IPS DF 19.7 (cell line): ENCODE data around the gene ARHGEF3.
"Not testable (repeated sequence)": the region's sequence is repeated elsewhere in the genome, so short reads cannot be mapped to it uniquely, and the experiment has no call there.

Source experiments
- DNase-seq: peaks from one replicate; pipeline ENCODE4 v3.0.0-alpha.2; 2013; ENCODE audit warnings: low read depth, low spot score

ARHGEF3 gene

GRCh38 chr3:56725175-56725574 lies 76.6 kb downstream of the ARHGEF3 start:
- DNase-seq, result no peak

- no peak for DNase-seq
Measured at GRCh38 chr3:56724676-56725075, 77.1 kb downstream of the ARHGEF3 start.

GRCh38 chr3:56720849-56721248 lies 80.9 kb downstream of the ARHGEF3 start:
- DNase-seq, result no peak

DNA sequence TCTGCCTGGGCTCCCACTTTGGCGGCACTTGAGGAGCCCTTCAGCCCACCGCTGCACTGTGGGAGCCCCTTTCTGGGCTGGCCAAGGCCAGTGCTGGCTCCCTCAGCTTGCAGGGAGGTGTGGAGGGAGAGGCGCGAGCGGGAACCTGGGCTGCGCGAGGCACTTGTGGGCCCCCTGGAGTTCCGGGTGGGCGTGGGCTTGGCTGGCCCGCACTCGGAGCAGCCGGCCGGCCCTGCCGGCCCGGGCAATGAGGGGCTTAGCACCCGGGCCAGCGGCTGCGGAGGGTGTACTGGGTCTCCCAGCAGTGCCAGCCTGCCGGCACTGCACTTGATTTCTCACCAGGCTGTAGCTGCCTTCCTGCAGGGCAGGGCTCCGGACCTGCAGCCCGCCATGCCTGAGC lies 82.9 kb downstream of the ARHGEF3 start:
- DNase-seq, result not testable (repeated sequence)

GRCh38 chr3:56711344-56711743 lies 90.4 kb downstream of the ARHGEF3 start:
- DNase-seq, result no peak

- not testable (repeated sequence) for DNase-seq
Measured at GRCh38 chr3:56707412-56707811, 94.3 kb downstream of the ARHGEF3 start.

DNA sequence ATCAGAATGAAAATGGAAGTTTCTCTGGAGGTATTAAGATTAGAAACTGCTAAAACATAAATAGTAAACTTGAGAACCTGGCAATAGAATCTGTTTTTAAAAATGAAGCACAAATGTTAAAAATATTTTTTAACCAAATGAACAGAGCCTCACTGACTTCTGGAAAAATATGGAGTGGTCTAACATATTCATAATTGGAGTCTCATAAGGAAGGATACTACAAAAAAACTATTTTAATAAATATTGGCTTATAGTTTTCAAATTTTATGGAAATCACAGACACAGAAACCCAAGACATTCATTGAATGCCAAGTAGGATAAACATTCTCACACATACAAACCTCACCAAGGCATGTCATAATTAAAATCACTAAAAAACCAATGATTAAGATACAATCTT lies 95.1 kb downstream of the ARHGEF3 start:
- DNase-seq, result no peak

- DNase-seq, result no peak
Measured at GRCh38 chr3:56704706-56705105, 97.0 kb downstream of the ARHGEF3 start.

DNA sequence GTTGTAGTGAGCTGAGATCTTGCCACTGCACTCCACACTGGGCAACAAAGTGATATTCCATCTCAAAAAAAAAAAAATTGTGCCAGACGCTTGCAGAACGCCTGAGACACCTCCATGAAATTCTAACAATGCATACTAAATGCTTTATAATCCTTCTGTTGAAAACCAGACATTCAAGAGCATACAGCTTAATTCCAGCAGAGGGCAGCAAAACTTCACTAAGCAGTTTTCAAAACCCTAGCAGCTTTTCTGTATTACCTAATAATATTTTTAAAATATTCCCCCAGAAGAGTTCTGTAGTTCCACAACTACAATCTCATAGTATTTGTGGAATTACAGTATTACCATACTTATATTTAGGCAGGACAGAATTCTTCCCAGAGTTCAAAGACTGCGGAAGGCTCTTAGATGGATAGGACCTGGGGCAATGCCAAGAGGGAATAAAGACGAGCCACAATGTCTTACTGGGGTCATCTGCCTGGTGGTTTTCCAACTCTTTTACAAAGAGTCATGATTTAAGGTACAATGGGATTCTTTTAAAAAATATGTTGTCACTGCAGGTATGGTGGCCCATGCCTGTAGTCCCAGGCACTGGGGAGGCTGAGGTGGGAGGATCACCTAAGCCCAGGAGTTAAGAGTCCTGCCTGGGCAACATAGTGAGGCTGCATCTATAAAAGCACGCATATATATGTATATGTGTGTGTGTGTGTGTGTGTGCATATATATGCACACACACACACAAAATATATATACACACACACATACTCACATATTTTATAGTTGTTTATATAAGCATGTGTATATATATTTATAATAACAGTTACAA lies 99.0 kb downstream of the ARHGEF3 start:
- no peak for DNase-seq

DNA sequence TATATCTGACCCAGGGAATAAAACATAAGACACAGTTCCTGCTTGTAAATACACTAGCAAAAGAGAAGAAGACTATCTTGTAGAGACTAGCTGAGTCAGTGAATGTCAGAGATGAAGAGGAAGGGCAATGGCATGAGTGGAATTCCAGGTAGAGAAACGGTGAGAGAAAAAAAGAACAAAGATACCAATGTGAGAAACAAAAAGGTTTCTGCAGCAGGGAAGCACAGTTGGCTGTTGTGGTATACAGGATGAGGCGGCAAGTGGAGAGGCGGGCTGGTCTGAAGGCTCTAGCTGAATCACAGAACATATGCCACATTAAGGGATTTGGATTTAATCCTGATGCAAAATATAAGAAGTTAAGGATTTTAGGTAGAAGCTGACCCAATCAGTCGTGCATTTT lies 101.6 kb downstream of the ARHGEF3 start:
- no peak for DNase-seq

DNA sequence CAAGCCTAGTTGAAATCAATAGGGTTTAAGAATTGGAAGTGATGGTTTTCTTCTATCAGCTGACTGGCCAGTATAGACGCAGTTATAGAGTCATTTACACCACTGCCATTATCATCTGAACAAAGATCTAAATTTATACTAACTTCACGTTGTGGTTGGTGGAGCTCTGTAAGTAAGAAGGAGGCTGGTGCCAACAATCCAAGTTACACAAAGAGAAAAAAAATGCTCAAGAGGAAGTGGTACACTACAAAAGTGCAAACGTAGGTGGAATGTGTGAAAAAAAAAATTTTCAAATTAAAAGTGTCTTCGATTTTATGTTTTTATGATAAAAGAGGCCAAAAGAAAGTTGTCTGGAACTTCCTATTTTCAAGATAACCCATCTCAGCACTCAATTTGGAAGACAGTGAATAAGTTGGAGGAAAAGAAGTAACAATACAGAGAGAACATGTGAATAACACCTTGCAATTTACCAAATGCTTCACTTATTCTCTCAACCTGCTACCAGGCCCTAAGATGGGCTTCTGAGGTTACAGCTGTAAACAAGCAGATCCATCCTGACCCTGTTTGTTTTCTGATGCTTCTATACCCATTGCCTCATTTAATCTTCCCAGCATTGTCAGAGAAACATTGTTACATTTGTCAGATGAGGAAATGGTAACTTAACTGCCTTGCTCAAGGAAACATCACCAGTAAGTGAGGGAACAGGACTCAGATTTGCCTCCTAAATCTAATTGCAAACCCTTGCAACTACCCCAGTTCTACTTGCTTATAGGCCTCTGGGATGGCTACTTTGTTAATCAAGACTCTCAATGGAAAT lies 106.7 kb downstream of the ARHGEF3 start:
- no peak for DNase-seq

DNA sequence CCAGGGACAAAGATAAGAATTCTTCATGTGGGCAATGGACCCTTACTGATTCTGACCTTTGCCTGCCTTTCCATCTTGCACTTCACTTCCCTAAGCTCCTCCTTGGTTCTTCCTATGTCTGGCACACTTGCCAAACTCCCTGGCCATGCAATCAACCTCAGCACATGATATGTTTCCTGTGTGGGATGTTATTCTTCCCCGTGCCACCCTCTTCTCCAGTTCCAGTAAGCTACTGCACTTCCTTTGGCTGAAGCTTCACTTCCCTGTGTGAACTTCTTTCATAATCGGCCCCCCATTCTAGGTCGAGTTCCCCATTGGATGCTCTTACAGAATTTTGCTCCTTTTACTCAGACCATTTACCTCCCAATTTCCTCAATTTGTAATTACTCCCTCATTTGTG lies 108.0 kb downstream of the ARHGEF3 start:
- DNase-seq, result no peak

DNA sequence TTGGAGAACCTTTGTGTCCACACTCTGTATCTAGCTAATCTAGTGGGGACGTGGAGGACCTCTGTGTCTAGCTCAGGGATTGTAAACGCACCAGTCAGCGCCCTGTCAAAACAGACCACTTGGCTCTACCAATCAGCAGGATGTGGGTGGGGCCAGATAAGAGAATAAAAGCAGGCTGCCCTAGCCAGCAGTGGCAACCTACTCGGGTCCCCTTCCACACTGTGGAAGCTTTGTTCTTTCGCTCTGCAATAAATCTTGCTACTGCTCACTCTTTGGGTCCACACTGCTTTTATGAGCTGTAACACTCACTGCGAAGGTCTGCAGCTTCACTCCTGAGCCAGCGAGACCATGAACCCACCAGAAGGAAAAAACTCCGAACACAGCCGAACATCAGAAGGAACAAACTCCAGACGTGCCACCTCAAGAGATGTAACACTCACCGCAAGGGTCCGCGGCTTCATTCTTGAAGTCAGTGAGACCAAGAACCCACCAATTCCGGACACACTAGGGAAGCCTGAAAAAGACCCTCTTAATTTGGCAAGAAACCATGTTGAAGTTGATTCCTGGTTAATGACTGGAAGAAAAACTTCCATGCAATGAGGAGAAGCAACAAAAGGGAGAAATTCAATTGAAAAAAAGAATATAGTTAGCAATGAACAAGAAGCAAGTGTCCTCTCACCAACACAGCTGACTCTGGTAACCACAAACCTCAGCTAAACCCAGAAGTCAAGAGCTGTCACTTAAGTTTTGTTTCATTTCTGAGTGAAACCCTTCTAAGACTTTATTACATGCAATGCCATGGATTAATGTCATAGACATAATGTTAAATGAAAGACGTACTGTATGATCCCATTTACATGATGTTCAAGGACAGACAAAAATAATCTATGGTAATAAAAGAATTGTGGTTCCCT lies 109.0 kb downstream of the ARHGEF3 start:
- DNase-seq, result not testable (repeated sequence)

DNA sequence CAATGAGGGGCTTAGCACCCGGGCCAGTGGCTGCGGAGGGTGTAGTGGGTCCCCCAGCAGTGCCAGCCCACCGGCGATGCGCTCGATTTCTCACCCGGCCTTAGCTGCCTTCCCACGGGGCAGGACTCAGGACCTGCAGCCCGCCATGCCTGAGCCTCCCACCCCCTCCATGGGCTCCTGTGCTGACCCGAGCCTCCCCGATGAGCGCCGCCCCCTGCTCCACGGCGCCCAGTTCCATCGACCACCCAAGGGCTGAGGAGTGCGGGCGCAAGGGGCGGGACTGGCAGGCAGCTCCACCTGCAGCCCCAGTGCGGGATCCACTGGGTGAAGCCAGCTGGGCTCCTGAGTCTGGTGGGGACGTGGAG lies 109.8 kb downstream of the ARHGEF3 start:
- not testable (repeated sequence) for DNase-seq

- DNase-seq, result no peak
Measured at GRCh38 chr3:56691165-56692000, 110.4 kb downstream of the ARHGEF3 start.

DNA sequence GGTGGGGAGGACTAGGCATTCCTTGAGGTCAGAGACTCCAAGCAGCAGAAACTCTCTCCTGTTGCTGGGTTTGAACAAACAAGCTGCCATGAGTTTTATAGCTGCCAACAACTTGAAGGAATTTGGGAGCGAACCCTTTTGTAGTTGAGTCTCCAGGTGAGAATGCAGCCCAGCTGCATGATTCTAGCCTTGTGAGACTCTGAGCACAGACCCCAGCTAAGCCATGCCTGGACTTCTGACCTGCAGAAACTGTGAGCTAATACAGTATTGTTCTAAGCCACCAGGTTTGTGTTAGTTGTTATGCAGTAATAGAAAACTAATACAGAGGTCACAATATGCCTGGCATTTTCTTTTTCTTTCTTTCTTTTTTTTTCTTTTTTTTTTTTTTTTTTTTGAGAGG lies 112.4 kb downstream of the ARHGEF3 start:
- no peak for DNase-seq

- DNase-seq, result no peak
Measured at GRCh38 chr3:56688191-56688590, 113.6 kb downstream of the ARHGEF3 start.

DNA sequence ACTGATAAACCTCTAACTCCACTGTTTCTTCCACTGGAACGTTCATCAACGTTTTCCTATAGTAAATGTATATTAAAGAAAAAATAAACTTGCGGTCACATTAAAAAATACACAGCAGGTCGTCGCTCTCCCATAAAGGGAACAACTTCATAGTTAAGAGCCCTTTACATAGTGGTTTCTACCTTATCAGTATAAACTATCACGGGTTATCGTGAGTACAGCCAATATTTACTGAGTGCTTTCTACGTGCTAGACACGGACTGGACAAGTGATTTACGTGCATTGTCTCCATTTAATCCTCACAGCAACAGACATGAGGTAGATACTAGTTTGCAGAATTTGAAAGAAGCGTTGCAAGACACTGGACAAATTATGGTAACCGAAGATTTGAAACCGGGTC lies 117.7 kb downstream of the ARHGEF3 start:
- no peak for DNase-seq

DNA sequence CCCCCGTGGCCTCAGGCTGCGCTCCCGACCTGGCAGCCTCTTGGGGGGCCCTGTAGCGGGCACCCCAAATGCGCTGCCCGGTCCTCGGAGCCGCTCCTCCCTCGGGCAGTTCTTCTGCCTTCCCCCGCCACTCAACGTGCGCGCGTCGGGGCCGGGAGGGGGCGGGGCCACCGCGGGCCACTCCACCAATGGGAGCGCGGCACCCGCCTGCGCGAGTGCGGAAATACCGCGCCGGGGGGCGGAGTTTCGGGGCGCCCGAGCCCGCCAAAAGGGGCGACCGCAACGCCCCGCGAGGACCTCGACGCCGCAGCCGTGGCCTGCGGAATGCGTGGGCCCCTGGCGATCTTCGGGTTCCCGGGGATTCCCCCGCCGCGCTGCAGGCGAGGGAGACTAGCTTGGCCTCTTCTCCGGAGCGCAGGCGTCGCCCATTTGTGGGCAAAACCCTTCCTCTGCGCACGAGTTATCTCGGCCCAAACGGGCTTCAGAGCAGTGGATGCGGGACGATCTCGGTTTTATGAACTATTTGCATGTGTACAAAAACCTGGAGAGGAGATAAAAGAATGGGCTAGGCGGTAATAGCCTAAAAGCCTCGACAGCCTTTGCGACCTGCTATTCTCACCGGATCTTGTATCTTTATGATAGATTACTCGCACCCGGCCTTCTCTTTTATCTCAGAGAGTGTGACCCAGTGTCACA lies 118.5 kb downstream of the ARHGEF3 start, which contains the start of gene TASOR:
Gene TASOR (minus strand): TSS at position 144 of the 696 bp plus-strand sequence. CDS start 259 bp downstream, outside the sequence.
- no peak for DNase-seq

GRCh38 chr3:56682462-56683121 lies 119.2 kb downstream of the ARHGEF3 start:
- DNase-seq, result no peak
